ENCODE data around the gene CPED1. TPM values are rescaled to one million over a fixed set of nuclear protein-coding genes. Genes with fewer than 3 reads are reported as not detected.

CPED1 gene
- total RNA-seq, 1 donor from 2014 or later, result not detected

- H3K36me3 Mint-ChIP-seq (ENCODE audit: unreplicated experiment), result no peaks in the 10 kb centered on the region
- peaks cover 6% of the 10 kb centered on the region for H3K4me1 Mint-ChIP-seq (ENCODE audit: low read depth, unreplicated experiment)
- no peak overlapping the region for H3K27ac Mint-ChIP-seq (ENCODE audit: unreplicated experiment)
- no peak for DNase-seq
- peaks cover 2% of the 10 kb centered on the region for H3K27me3 Mint-ChIP-seq (ENCODE audit: unreplicated experiment)
- TF ChIP-seq CTCF (IDR thresholded peaks at IDR 0.05; ENCODE audit: partially characterized antibody, unreplicated experiment), result no peak
- H3K4me3 Mint-ChIP-seq (ENCODE audit: unreplicated experiment), result no peak overlapping the region
- no peaks in the 10 kb centered on the region for H3K9me3 Mint-ChIP-seq (ENCODE audit: unreplicated experiment)
Measured at GRCh38 chr7:121267612-121268011, 279.1 kb downstream of the CPED1 start.

- Mint-ChIP-seq H3K9me3 (ENCODE audit: unreplicated experiment) (no peaks in the 10 kb centered on the region), H3K27ac (ENCODE audit: unreplicated experiment) (no peak overlapping the region), H3K27me3 (ENCODE audit: unreplicated experiment) (peaks cover 2% of the 10 kb centered on the region), H3K4me1 (ENCODE audit: low read depth, unreplicated experiment) (peaks cover 6% of the 10 kb centered on the region), H3K36me3 (ENCODE audit: unreplicated experiment) (no peaks in the 10 kb centered on the region), H3K4me3 (ENCODE audit: unreplicated experiment) (no peak overlapping the region)
- no peak for DNase-seq
- no peak for TF ChIP-seq CTCF (IDR thresholded peaks at IDR 0.05; ENCODE audit: partially characterized antibody, unreplicated experiment)
Measured at GRCh38 chr7:121269798-121270197, 281.3 kb downstream of the CPED1 start.

- no peak overlapping the region for H3K4me3 Mint-ChIP-seq (ENCODE audit: unreplicated experiment)
- no peaks in the 10 kb centered on the region for H3K27me3 Mint-ChIP-seq (ENCODE audit: unreplicated experiment)
- no peak for TF ChIP-seq CTCF (IDR thresholded peaks at IDR 0.05; ENCODE audit: partially characterized antibody, unreplicated experiment)
- no peaks in the 10 kb centered on the region for H3K36me3 Mint-ChIP-seq (ENCODE audit: unreplicated experiment)
- H3K9me3 Mint-ChIP-seq (ENCODE audit: unreplicated experiment), result no peaks in the 10 kb centered on the region
- no peak overlapping the region for H3K27ac Mint-ChIP-seq (ENCODE audit: unreplicated experiment)
- peaks cover 4% of the 10 kb centered on the region for H3K4me1 Mint-ChIP-seq (ENCODE audit: low read depth, unreplicated experiment)
- DNase-seq, result no peak
Measured at GRCh38 chr7:121271098-121271497, 282.6 kb downstream of the CPED1 start.

- no peaks in the 10 kb centered on the region for H3K4me1 Mint-ChIP-seq (ENCODE audit: low read depth, unreplicated experiment)
- H3K27me3 Mint-ChIP-seq (ENCODE audit: unreplicated experiment), result no peaks in the 10 kb centered on the region
- no peaks in the 10 kb centered on the region for H3K9me3 Mint-ChIP-seq (ENCODE audit: unreplicated experiment)
- H3K36me3 Mint-ChIP-seq (ENCODE audit: unreplicated experiment), result no peaks in the 10 kb centered on the region
- no peak overlapping the region for H3K27ac Mint-ChIP-seq (ENCODE audit: unreplicated experiment)
- DNase-seq, result no peak
- no peak overlapping the region for H3K4me3 Mint-ChIP-seq (ENCODE audit: unreplicated experiment)
- TF ChIP-seq CTCF (IDR thresholded peaks at IDR 0.05; ENCODE audit: partially characterized antibody, unreplicated experiment), result no peak
Measured at GRCh38 chr7:121271916-121272315, 283.4 kb downstream of the CPED1 start.

- no peaks in the 10 kb centered on the region for H3K36me3 Mint-ChIP-seq (ENCODE audit: unreplicated experiment)
- H3K27ac Mint-ChIP-seq (ENCODE audit: unreplicated experiment), result no peak overlapping the region
Measured at GRCh38 chr7:121272676-121273075, 284.2 kb downstream of the CPED1 start.

More at GRCh38 chr7:121272676-121273075, 284.2 kb downstream of the CPED1 start:
- Mint-ChIP-seq H3K27me3 (ENCODE audit: unreplicated experiment) (no peaks in the 10 kb centered on the region), H3K4me3 (ENCODE audit: unreplicated experiment) (no peak overlapping the region), H3K4me1 (ENCODE audit: low read depth, unreplicated experiment) (no peaks in the 10 kb centered on the region), H3K9me3 (ENCODE audit: unreplicated experiment) (no peaks in the 10 kb centered on the region)
- no peak for DNase-seq
- TF ChIP-seq CTCF (IDR thresholded peaks at IDR 0.05; ENCODE audit: partially characterized antibody, unreplicated experiment), result no peak
